GM12878 (cell line): ENCODE data around the gene PCSK5. TPM values are rescaled to one million over a fixed set of nuclear protein-coding genes. Genes with fewer than 3 reads are reported as not detected.

Experiments used
- ATAC-seq: fragments of 200-7000 bp; cut with Tn5 transposase; 3 replicates; pipeline ENCODE4 v1.9.1; 2020; ENCODE audit warnings: mild to moderate bottlenecking, moderate library complexity
- BruUV-seq: library from RNA; stranded (reverse); fragments of 400-500 nt; replicated peaks from 2 replicates; lab custom pipeline; 2021; lab: Mats Ljungman, UMichigan
- CTCF ChIA-PET: fragments of 300-600 bp; sonication (Branson Sonifier 250); formaldehyde crosslinking; extraction: SDS; loops from one replicate; lab custom pipeline; 2021; ENCODE audit warnings: inconsistent platforms; lab: Yijun Ruan, JAX
- POLR2A ChIA-PET: fragments of 350-600 bp; formaldehyde crosslinking; extraction: SDS; loops from one replicate; lab custom pipeline; 2021; ENCODE audit warnings: inconsistent platforms; lab: Charles Lee
- RAD21 ChIA-PET: fragments of 300-600 bp; sonication (Branson Sonifier 250); formaldehyde crosslinking; loops from one replicate; lab custom pipeline; 2023; ENCODE audit warnings: antibody characterized with exemption; ENCODE audit not compliant: unreplicated experiment; lab: Charles Lee
- SMC1A ChIA-PET: fragments of 300-600 bp; sonication (Branson Sonifier 250); formaldehyde crosslinking; loops from one replicate; lab custom pipeline; 2023; ENCODE audit not compliant: unreplicated experiment, uncharacterized antibody; lab: Charles Lee
- DNase-seq: peaks from one replicate; pipeline ENCODE4 v3.0.0-alpha.2; 2011; ENCODE audit warnings: low read depth, low spot score
- FAIRE-seq: peaks from 3 replicates; lab custom pipeline; 2011; peaks lifted over from hg19 to GRCh38; lab: Jason Lieb, UNC
- H2AFZ ChIP-seq: 2 replicates; pipeline ENCODE4 v1.6.0; 2011; ENCODE audit warnings: low read depth, low read length, control low read depth; ENCODE audit not compliant: control insufficient read depth
- H3K27ac ChIP-seq: 2 replicates; pipeline ENCODE4 v1.5.1; 2011; ENCODE audit warnings: control low read depth; ENCODE audit not compliant: control insufficient read depth, insufficient read depth
- H3K27me3 ChIP-seq, 2 experiments: replicated peaks in 1 of 2; 2 replicates each; pipeline versions ENCODE4 v1.6.0 to v1.6.1; 2011; ENCODE audit warnings: low read length in 1 of 2; ENCODE audit not compliant: control insufficient read depth in 2 of 2, insufficient read depth in 2 of 2
- H3K36me3 ChIP-seq, 2 experiments: 2 replicates each; pipeline ENCODE4 v1.5.1; 2011; ENCODE audit warnings: low read length in 1 of 2; ENCODE audit not compliant: control insufficient read depth in 2 of 2, insufficient read depth in 2 of 2
- H3K4me1 ChIP-seq: 2 replicates; pipeline ENCODE4 v1.6.1; 2011; ENCODE audit warnings: mild to moderate bottlenecking, low read length, moderate library complexity, mixed read lengths; ENCODE audit not compliant: control insufficient read depth, insufficient read depth
- H3K4me2 ChIP-seq: 2 replicates; pipeline ENCODE4 v1.6.0; 2011; ENCODE audit warnings: control low read depth; ENCODE audit not compliant: control insufficient read depth, insufficient read depth
- H3K4me3 ChIP-seq: fragments of 200-600 bp; sonication (generic); 2 replicates; pipeline ENCODE4 v1.5.1; 2016
- H3K79me2 ChIP-seq: 2 replicates; pipeline ENCODE4 v1.6.0; 2011; ENCODE audit warnings: low read length; ENCODE audit not compliant: control insufficient read depth, insufficient read depth
- H3K9ac ChIP-seq: 2 replicates; pipeline ENCODE4 v1.8.0; 2011; ENCODE audit warnings: low read length, control low read depth, mixed read lengths; ENCODE audit not compliant: control insufficient read depth, insufficient read depth
- H3K9me3 ChIP-seq: replicated peaks from 3 replicates; pipeline ENCODE4 v1.5.1; 2011; ENCODE audit warnings: mild to moderate bottlenecking, low read length; ENCODE audit not compliant: control insufficient read depth, insufficient read depth
- H4K20me1 ChIP-seq: 2 replicates; pipeline ENCODE4 v1.6.0; 2011; ENCODE audit not compliant: control insufficient read depth, insufficient read depth
- NFYB ChIP-seq: IDR thresholded peaks from 2 replicates; pipeline ENCODE4 v1.6.1; 2011; ENCODE audit warnings: low read depth, mild to moderate bottlenecking, low read length, improper control_type of control experiment, moderate library complexity; ENCODE audit not compliant: insufficient read depth
- POLR2A ChIP-seq: IDR thresholded peaks from 2 replicates; pipeline ENCODE4 v1.6.1; 2011; ENCODE audit warnings: low read depth, mild to moderate bottlenecking, low read length
- SPI1 ChIP-seq: IDR thresholded peaks from 2 replicates; pipeline ENCODE4 v1.6.1; 2011; ENCODE audit warnings: low read depth, mild to moderate bottlenecking, low read length, moderate library complexity, borderline replicate concordance; ENCODE audit not compliant: insufficient read depth
- SUPT20H ChIP-seq: IDR thresholded peaks from 2 replicates; pipeline ENCODE4 v1.6.1; 2011; ENCODE audit warnings: low read depth, mild to moderate bottlenecking, low read length, moderate library complexity, borderline replicate concordance; ENCODE audit not compliant: control insufficient read depth
- WGBS: methylation state at CpG from one replicate; pipeline ENCODE4 v1.1.6; 2016; ENCODE audit warnings: low lambda C conversion rate; ENCODE audit not compliant: insufficient replicate concordance, insufficient coverage; ENCODE audit errors: missing lambda C conversion rate; 5-methylcytosine and 5-hydroxymethylcytosine counted together
- in situ Hi-C: fragments of 300-500 bp; cut with MboI; formaldehyde crosslinking; loops from 9 replicates; pipeline ENCODE4 v1.14.3; 2018; ENCODE audit warnings: mixed read lengths
- intact Hi-C: fragments of 100-400 bp; cut with micrococcal nuclease; formaldehyde crosslinking; loops from one replicate; pipeline ENCODE4 v1.14.2; 2022; ENCODE audit not compliant: unreplicated experiment
- polyA plus RNA-seq, 11 experiments: library from polyadenylated mRNA; depleted of rRNA in 4 of 11; unstranded in 6 of 11; stranded (reverse) in 5 of 11; fragments of >200 nt; fragmentation: Nextera tagmentation in 4 of 11; fragmentation: Illumina TruSeq in 1 of 11; extraction: Ambion mirVana in 4 of 11; extraction: Trizol in 1 of 11; gene quantifications; 1 replicate in 1 of 11; 2 replicates in 10 of 11; pipeline versions ENCODE4 v1.2.1 to v1.2.3, GENCODE V29; 2011 to 2016; ENCODE audit warnings: inconsistent platforms in 2 of 11, missing spikeins in 2 of 11, low read depth in 1 of 11
- total RNA-seq, 4 experiments: library from RNA; depleted of rRNA in 3 of 4; stranded (reverse); fragments of >200 nt in 3 of 4; fragmentation: Illumina TruSeq in 1 of 4; extraction: Trizol in 1 of 4; gene quantifications; 2 replicates each; pipeline versions ENCODE4 v1.2.1 to v1.2.3, GENCODE V29; 2013 to 2021
- TF ChIP-seq, protein P1 (sequence below): IDR thresholded peaks from 2 replicates; pipeline ENCODE4 v1.6.1; 2012; ENCODE audit warnings: low read depth, low read length, improper control_type of control experiment
- TF ChIP-seq, protein P2 (sequence below): IDR thresholded peaks from 2 replicates; pipeline ENCODE4 v1.6.1; 2012; ENCODE audit warnings: low read length, inconsistent platforms
- TF ChIP-seq, protein P3 (sequence below): fragments of 450-650 bp; IDR thresholded peaks from 2 replicates; pipeline ENCODE4 v1.6.1; 2016; ENCODE audit warnings: mild to moderate bottlenecking
- TF ChIP-seq, protein P4 (sequence below): fragments of 450-650 bp; IDR thresholded peaks from 2 replicates; pipeline ENCODE4 v1.6.1; 2014; ENCODE audit warnings: mild to moderate bottlenecking

PCSK5 gene
- total and polyA plus RNA-seq, 10 of the 15 experiments (the other 5 are each of a cell fraction or from before 2014, with no cell fraction given): 0.01 to 0.13 (median 0.04) TPM; not detected in 3

DNA sequence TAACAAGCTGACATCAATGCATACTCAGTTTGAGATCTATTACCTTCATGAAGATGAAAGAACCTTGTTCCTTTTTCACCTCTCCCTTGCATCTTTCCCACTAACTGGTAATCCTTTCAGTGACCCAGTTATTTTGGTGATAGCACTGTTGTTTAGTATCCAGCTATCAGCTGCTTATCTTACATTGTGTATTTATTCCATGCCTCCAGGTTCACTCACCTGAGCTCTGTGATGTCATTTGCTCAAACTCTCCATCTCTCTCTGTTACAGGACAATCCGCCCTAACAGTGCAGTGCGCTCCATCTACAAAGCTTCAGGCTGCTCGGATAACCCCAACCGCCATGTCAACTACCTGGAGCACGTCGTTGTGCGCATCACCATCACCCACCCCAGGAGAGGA is 268.2 kb downstream of the PCSK5 start:
- Histone ChIP-seq H3K27me3 (no peaks in the 10 kb centered on the region; a peak in 1 of 4 replicates), H3K36me3 (no peaks in the 10 kb centered on the region), H2AFZ (no peak overlapping the region), H3K27ac (no peak overlapping the region), H4K20me1 (no peaks in the 10 kb centered on the region), H3K4me1 (no peaks in the 10 kb centered on the region), H3K9me3 (no peaks in the 10 kb centered on the region)
- no peak for DNase-seq
- POLR2A ChIA-PET: no interaction called here
- intact Hi-C loops: no loop called here
- CTCF ChIA-PET: no interaction called here
- in situ Hi-C loops: no loop called here
- no TSS peak for BruUV-seq
- TF ChIP-seq, protein P1, sequence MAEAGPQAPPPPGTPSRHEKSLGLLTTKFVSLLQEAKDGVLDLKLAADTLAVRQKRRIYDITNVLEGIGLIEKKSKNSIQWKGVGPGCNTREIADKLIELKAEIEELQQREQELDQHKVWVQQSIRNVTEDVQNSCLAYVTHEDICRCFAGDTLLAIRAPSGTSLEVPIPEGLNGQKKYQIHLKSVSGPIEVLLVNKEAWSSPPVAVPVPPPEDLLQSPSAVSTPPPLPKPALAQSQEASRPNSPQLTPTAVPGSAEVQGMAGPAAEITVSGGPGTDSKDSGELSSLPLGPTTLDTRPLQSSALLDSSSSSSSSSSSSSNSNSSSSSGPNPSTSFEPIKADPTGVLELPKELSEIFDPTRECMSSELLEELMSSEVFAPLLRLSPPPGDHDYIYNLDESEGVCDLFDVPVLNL: no peak
- TF ChIP-seq SUPT20H: no peak
- TF ChIP-seq POLR2A: no peak
- no peak for TF ChIP-seq NFYB
- TF ChIP-seq, protein P2, sequence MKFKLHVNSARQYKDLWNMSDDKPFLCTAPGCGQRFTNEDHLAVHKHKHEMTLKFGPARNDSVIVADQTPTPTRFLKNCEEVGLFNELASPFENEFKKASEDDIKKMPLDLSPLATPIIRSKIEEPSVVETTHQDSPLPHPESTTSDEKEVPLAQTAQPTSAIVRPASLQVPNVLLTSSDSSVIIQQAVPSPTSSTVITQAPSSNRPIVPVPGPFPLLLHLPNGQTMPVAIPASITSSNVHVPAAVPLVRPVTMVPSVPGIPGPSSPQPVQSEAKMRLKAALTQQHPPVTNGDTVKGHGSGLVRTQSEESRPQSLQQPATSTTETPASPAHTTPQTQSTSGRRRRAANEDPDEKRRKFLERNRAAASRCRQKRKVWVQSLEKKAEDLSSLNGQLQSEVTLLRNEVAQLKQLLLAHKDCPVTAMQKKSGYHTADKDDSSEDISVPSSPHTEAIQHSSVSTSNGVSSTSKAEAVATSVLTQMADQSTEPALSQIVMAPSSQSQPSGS: no peak
- no peak for TF ChIP-seq SPI1
- TF ChIP-seq, protein P3, sequence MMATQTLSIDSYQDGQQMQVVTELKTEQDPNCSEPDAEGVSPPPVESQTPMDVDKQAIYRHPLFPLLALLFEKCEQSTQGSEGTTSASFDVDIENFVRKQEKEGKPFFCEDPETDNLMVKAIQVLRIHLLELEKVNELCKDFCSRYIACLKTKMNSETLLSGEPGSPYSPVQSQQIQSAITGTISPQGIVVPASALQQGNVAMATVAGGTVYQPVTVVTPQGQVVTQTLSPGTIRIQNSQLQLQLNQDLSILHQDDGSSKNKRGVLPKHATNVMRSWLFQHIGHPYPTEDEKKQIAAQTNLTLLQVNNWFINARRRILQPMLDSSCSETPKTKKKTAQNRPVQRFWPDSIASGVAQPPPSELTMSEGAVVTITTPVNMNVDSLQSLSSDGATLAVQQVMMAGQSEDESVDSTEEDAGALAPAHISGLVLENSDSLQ: no peak
- TF ChIP-seq, protein P4, sequence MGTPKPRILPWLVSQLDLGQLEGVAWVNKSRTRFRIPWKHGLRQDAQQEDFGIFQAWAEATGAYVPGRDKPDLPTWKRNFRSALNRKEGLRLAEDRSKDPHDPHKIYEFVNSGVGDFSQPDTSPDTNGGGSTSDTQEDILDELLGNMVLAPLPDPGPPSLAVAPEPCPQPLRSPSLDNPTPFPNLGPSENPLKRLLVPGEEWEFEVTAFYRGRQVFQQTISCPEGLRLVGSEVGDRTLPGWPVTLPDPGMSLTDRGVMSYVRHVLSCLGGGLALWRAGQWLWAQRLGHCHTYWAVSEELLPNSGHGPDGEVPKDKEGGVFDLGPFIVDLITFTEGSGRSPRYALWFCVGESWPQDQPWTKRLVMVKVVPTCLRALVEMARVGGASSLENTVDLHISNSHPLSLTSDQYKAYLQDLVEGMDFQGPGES: no peak
- TF ChIP-seq, all 136 proteins: peak for 0
- ChIA-PET RAD21 (no interaction called here), SMC1A (no interaction called here)
- FAIRE-seq (no peak), ATAC-seq (no peak)
- no peak overlapping the region for H3K9ac ChIP-seq
- no peaks in the 10 kb centered on the region for H3K79me2 ChIP-seq
- no peak overlapping the region for H3K4me3 ChIP-seq
- 45% methylated on average over 7 of the region's 7 CpGs for WGBS
- H3K4me2 ChIP-seq: no peak overlapping the region
